ENCODE measurements around the gene QSOX1.

QSOX1 gene

DNA sequence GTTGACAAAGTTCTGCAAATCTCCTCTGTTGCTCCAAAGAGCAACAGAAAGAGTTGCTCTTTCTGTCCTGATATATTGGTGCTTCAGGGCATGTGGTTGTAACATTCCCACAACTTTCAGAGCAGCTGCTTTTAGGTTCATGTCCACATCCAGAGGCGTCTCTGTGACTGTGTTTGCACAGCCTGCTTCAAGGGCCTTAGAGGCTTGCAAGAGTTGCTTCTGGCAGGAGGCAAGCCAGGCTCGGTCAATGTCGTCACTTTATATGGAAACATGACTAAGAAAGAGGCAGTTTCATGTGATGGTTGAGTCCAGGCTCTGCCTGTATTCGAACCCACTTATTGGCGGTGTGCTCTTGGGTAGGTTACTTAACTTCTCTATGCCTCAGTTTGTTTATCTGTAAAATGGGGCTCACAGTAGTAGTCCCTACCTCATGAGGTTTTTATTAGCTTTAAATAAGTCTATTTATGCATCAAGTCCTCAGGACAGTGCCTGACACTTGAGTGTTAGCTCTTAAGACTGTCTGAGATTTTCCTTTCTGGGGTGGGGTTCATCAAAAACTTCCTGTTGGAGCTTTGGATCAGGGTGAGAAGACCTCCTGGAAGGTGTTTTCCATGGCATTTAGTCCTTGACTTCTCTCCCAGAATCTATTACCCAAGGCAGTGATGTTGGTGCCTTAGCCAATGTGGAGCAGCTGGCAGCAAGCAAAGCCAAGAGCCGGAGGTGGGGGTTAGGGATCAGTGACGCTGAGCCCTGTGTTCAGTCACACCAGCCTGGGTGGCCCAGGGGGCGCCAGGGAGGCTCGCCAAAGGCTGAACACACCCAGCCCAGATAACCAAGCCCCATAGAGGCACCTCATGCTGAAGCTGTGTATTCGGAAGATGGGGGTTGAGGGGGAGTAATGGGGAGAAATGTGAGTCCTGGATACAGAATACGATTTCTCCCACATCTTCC is 94.3 kb downstream of the QSOX1 start:
- no peaks in the 10 kb centered on the region for H3K36me3 Mint-ChIP-seq (ENCODE audit: low read depth)
- peaks cover 83% of the 10 kb centered on the region for H3K27me3 Mint-ChIP-seq (ENCODE audit: low read depth)
- H3K9me3 Mint-ChIP-seq, result no peaks in the 10 kb centered on the region
- no peaks in the 10 kb centered on the region for H3K4me1 Mint-ChIP-seq
- no peak overlapping the region for H3K27ac Mint-ChIP-seq
- H3K4me3 Mint-ChIP-seq, result no peak overlapping the region
- TF ChIP-seq CTCF (IDR thresholded peaks at IDR 0.05; ENCODE audit: unreplicated experiment in 3 of 3), result no peak

- TF ChIP-seq CTCF (IDR thresholded peaks at IDR 0.05; ENCODE audit: unreplicated experiment in 3 of 3), result no peak
- Mint-ChIP-seq H3K27ac (no peak overlapping the region), H3K4me1 (no peaks in the 10 kb centered on the region), H3K36me3 (ENCODE audit: low read depth) (no peaks in the 10 kb centered on the region), H3K4me3 (no peak overlapping the region), H3K27me3 (ENCODE audit: low read depth) (peaks cover 80% of the 10 kb centered on the region), H3K9me3 (no peaks in the 10 kb centered on the region)
Measured at GRCh38 chr1:180249725-180250498, 95.2 kb downstream of the QSOX1 start.

- H3K4me1 Mint-ChIP-seq, result peaks cover 3% of the 10 kb centered on the region
- no peak overlapping the region for H3K4me3 Mint-ChIP-seq
- no peaks in the 10 kb centered on the region for H3K36me3 Mint-ChIP-seq (ENCODE audit: low read depth)
- peaks cover 80% of the 10 kb centered on the region for H3K27me3 Mint-ChIP-seq (ENCODE audit: low read depth)
- no peaks in the 10 kb centered on the region for H3K9me3 Mint-ChIP-seq
- H3K27ac Mint-ChIP-seq, result no peak overlapping the region
- no peak for TF ChIP-seq CTCF (IDR thresholded peaks at IDR 0.05; ENCODE audit: unreplicated experiment in 3 of 3)
Measured at GRCh38 chr1:180250499-180250770, 95.8 kb downstream of the QSOX1 start.

DNA sequence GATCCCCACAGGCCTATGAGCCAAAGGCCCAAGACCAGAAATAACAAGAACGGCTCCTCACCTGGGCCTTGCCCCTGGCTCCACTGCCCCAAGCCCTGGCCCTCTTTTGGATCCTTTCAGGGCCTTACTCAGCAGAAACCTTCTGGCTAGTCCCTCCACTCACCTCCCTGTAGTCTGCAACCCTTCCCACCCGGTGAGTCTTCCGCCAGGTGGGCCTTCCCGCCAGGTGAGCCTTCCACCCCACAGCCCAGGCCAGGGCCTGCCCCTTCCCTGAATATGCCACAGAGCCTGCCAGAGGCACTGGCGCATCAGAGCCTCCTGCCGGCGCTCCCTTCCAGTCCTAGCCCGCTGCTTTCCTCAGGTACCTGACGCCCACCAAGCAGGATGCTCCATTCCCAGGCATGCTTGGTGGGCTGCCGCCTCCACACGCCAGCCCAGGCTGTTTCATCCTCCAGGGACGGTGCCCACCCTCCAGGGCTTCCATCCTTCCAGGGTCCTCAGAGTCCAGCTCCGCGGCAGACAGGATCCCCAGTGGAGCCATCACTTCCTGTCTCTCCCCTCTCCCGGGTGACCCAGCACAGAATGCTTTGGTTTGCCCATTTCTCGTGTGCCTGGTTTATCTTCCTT is 96.3 kb downstream of the QSOX1 start:
- H3K36me3 Mint-ChIP-seq (ENCODE audit: low read depth), result no peaks in the 10 kb centered on the region
- H3K4me3 Mint-ChIP-seq, result no peak overlapping the region
- no peak for TF ChIP-seq CTCF (IDR thresholded peaks at IDR 0.05; ENCODE audit: unreplicated experiment in 3 of 3)
- peaks cover 80% of the 10 kb centered on the region for H3K27me3 Mint-ChIP-seq (ENCODE audit: low read depth)
- H3K27ac Mint-ChIP-seq, result no peak overlapping the region
- peaks cover 9% of the 10 kb centered on the region for H3K4me1 Mint-ChIP-seq
- no peaks in the 10 kb centered on the region for H3K9me3 Mint-ChIP-seq

DNA sequence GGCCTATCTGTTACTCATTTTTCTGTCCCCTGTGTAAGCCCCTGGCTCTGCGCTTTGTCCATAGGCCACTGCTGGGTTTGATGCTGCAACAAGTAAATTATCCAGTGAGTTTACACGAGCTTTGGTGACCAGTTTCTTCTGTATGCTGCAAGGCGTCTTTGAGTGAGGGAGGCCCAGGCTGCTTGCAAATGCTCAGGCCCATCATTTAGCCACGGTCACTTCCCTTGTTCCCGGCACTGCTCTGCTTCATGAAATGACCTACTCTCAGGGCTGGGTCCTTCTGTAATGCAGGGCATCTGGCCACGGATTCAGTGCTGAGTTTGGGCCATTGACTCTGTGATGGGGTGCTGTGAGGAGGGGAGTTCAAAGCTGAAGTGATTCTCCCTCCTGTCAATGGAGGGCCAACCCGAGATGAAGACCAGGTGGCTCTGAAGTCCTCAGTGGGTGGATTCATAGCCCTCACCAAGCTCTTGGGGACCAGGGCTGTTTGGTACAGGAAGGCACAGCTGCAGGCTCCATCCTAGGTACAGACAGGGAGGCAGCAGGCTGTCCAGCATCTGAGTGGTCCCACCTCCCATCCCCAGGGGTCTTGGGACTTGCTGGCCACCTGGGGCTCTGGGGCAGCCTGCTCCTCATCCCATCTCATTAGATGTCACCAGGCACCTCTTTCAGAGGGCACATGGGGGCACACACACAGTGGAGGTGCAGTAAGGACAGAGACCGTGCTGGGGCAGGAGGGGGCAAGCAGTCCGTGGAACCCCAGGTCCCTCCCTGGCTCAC is 97.0 kb downstream of the QSOX1 start:
- H3K4me1 Mint-ChIP-seq, result peaks cover 10% of the 10 kb centered on the region
- H3K27me3 Mint-ChIP-seq (ENCODE audit: low read depth), result peaks cover 80% of the 10 kb centered on the region

More for the DNA sequence above, 97.0 kb downstream of the QSOX1 start:
- no peak for TF ChIP-seq CTCF (IDR thresholded peaks at IDR 0.05; ENCODE audit: unreplicated experiment in 3 of 3)
- Mint-ChIP-seq H3K36me3 (ENCODE audit: low read depth) (no peaks in the 10 kb centered on the region), H3K9me3 (no peaks in the 10 kb centered on the region), H3K4me3 (no peak overlapping the region), H3K27ac (no peak overlapping the region)
